Measurements from ENCODE around the gene GUCY1A2.
A peak's percentile ranks its signal among the peaks of the same experiment; 100 is the strongest.

Gene GUCY1A2

DNA sequence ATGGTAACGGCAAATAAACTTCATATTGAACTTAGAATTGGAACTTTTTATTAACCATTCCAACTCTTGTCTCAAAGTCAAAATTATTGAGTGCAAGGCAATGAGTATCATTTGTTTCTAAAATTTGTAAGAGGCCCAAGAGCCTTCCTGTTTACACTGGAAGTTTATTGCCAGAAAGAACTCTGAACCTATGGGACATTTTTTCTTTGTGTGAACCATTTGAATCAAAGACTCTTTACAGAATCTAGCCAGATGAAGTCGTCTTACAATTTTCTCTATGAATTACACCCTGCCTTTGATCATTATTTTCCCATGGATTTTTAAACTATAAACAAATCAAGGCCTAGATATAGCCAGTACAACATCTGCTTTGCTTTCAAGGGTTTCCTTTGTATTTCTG is 2.3 kb upstream of the GUCY1A2 start:
- H3K27me3 ChIP-seq (ENCODE audit: control insufficient read depth, insufficient read depth, low read length): peaks cover 23% of the 10 kb centered on the region

DNA sequence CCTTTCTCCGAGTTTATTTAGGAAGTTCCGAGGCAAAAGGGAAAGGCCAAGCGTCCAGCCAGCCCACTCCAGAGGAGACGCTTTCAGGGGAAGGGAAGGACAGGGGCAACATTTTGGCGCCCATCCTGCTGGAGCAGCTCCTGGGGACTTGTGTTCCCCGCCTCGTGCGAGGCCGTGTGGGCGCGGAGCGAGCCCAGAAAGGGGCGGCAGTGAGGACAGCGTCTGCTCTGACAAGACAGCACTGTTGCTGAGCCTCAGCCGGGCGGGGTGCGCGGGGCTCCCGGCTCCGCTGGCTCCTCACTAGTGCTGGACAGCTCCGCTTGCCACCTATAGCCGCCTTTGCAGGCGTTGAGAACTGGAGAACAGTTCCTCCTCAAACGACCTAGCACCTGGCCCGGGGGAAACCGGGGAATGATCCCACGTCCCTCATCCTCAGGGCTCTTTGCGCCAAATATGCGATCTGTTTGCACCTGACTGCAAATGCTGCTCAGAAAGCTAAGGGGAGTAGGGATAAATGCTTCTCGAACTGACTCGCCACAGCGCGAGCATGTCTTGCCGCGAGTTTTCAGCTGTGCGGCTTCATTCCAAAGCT is 722 bp upstream of the GUCY1A2 start:
- no peak overlapping the region for H3K27ac ChIP-seq (ENCODE audit: low read depth, low read length)
- peak overlapping the region; percentile 58 for H3K4me3 ChIP-seq (ENCODE audit: low read depth, low read length)
- no peak overlapping the region for H3K9ac ChIP-seq (ENCODE audit: low read depth, low read length)
- no peaks in the 10 kb centered on the region for H3K9me3 ChIP-seq (ENCODE audit: control insufficient read depth, insufficient read depth, low read length)
- H3K36me3 ChIP-seq (ENCODE audit: control insufficient read depth, insufficient read depth, low read length): no peaks in the 10 kb centered on the region
- peaks cover 4% of the 10 kb centered on the region; the same call in 1 of the 2 replicates for H3K4me1 ChIP-seq (ENCODE audit: control insufficient read depth, insufficient read depth, low read length)
- H3K27me3 ChIP-seq (ENCODE audit: control insufficient read depth, insufficient read depth, low read length): peaks cover 23% of the 10 kb centered on the region

More for the DNA sequence above, 2.3 kb upstream of the GUCY1A2 start:
- Histone ChIP-seq H3K27ac (ENCODE audit: low read depth, low read length) (no peak overlapping the region), H3K9ac (ENCODE audit: low read depth, low read length) (no peak overlapping the region), H3K36me3 (ENCODE audit: control insufficient read depth, insufficient read depth, low read length) (no peaks in the 10 kb centered on the region), H3K4me3 (ENCODE audit: low read depth, low read length) (no peak overlapping the region), H3K4me1 (ENCODE audit: control insufficient read depth, insufficient read depth, low read length) (peaks cover 4% of the 10 kb centered on the region; the same call in 1 of the 2 replicates), H3K9me3 (ENCODE audit: control insufficient read depth, insufficient read depth, low read length) (no peaks in the 10 kb centered on the region)

DNA sequence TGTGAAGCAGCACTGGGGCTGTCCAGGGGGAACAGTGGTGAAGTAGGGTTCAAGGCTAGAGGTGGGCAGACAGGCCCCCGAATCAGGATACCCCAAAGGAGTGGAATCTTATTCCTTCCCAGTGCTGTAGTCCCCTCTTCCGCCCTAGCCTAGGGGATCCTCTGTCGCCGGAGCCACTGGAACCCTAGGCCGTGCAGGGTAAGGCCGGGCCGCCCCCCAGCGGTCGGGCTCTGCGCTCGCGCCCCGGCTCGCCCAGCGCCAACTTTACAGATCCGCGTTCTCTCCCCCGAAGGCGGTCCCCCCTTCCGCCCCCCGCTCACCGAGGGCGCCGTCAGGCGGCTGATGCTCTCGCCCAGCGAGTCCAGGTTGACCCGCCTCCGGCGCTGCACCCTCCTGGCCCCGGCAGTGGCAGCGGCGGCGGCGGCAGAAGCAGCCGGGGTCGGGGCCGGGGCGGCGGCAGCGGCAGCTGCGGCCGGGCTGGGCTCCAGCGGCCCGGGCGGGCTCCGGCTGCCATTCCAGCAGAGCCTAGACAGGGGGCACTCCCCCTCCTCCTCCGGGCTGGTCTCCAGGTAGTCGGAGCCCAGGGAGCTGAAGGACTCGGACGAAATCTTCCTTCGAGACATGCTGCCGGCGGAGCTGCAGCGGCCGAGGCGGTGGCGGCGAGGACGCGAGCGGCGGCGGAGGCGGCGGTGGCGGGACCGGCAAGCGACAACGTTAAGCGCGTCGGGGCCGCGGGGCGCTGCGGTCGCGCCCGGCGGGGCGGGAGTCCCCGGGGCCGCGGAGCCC is 650 bp downstream of the GUCY1A2 start:
- H3K4me3 ChIP-seq (ENCODE audit: low read depth, low read length): peak overlapping the region; percentile 58
- no peaks in the 10 kb centered on the region for H3K9me3 ChIP-seq (ENCODE audit: control insufficient read depth, insufficient read depth, low read length)
- H3K27ac ChIP-seq (ENCODE audit: low read depth, low read length): no peak overlapping the region
- H3K36me3 ChIP-seq (ENCODE audit: control insufficient read depth, insufficient read depth, low read length): no peaks in the 10 kb centered on the region
- H3K27me3 ChIP-seq (ENCODE audit: control insufficient read depth, insufficient read depth, low read length): peaks cover 23% of the 10 kb centered on the region
- H3K9ac ChIP-seq (ENCODE audit: low read depth, low read length): peak overlapping the region; percentile 24; the same call in 1 of the 2 replicates
- H3K4me1 ChIP-seq (ENCODE audit: control insufficient read depth, insufficient read depth, low read length): peaks cover 4% of the 10 kb centered on the region; the same call in 1 of the 2 replicates

DNA sequence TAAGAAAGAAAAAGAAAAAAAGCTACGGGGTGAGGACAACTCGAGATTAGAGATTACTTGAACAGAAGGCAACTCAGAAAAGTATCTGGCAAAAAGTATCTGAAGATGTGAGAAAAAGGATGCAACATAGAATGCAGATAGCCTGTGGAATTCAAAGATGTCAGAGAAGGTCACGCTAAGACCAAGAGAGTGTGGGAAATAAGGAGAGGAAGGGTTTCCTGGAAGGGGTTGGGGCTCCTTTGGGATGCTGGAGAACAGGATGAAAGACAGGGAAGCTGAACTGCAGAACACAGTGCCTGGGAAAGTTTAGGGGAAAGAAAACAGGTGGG is 1.2 kb downstream of the GUCY1A2 start:
- no peaks in the 10 kb centered on the region for H3K9me3 ChIP-seq (ENCODE audit: control insufficient read depth, insufficient read depth, low read length)
- peaks cover 23% of the 10 kb centered on the region for H3K27me3 ChIP-seq (ENCODE audit: control insufficient read depth, insufficient read depth, low read length)
- no peak overlapping the region for H3K9ac ChIP-seq (ENCODE audit: low read depth, low read length)
- H3K27ac ChIP-seq (ENCODE audit: low read depth, low read length): no peak overlapping the region
- peak overlapping the region; percentile 58 for H3K4me3 ChIP-seq (ENCODE audit: low read depth, low read length)
- peaks cover 4% of the 10 kb centered on the region; the same call in 1 of the 2 replicates for H3K4me1 ChIP-seq (ENCODE audit: control insufficient read depth, insufficient read depth, low read length)
- no peaks in the 10 kb centered on the region for H3K36me3 ChIP-seq (ENCODE audit: control insufficient read depth, insufficient read depth, low read length)

DNA sequence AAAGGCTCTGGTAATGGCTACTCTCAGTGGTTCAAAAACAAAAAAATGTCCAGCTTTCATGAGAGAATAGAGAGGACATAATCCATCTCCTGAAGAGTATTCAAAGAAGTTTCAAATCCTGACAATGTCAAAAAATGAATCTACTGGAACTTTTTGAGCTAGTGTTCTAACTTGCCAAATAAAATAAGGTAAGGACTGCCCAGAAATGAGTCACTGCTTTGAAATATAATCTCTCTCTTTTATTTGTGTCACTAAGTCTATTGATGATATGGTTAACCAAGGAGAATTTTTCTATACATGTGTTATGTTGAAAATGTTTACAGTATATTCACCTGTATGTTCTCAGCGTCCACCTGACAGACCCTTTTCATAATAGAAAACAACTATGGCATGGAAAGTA is 3.4 kb downstream of the GUCY1A2 start:
- Histone ChIP-seq H3K27ac (ENCODE audit: low read depth, low read length) (no peak overlapping the region), H3K4me3 (ENCODE audit: low read depth, low read length) (no peak overlapping the region), H3K4me1 (ENCODE audit: control insufficient read depth, insufficient read depth, low read length) (peaks cover 4% of the 10 kb centered on the region; the same call in 1 of the 2 replicates)

DNA sequence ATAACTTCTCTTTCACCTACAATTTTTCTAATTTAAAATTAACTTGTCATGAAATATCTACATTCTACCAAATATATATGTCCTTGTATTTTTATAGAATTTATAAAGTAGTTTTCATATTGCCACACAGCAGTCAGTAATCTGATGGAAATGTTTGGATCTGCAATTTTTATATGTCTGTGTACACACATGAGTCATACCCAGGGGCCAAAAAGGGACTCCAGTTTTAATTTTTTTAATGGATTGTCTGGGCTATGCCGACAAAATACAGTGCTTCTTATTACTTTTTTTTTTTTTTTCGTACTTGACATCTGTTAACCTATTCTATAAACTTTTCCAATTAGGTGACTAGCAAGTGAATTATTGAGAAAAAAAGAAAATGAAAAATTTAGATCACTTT is 6.3 kb downstream of the GUCY1A2 start:
- H3K27me3 ChIP-seq (ENCODE audit: control insufficient read depth, insufficient read depth, low read length): no peaks in the 10 kb centered on the region; the same call in 1 of the 2 replicates
- H3K4me1 ChIP-seq (ENCODE audit: control insufficient read depth, insufficient read depth, low read length): 0 out of 2 replicates have a peak, but pooled peaks cover 6% of the 10 kb centered on the region
- no peaks in the 10 kb centered on the region for H3K9me3 ChIP-seq (ENCODE audit: control insufficient read depth, insufficient read depth, low read length)
- H3K36me3 ChIP-seq (ENCODE audit: control insufficient read depth, insufficient read depth, low read length): no peaks in the 10 kb centered on the region
- no peak overlapping the region for H3K27ac ChIP-seq (ENCODE audit: low read depth, low read length)
- H3K4me3 ChIP-seq (ENCODE audit: low read depth, low read length): no peak overlapping the region
- no peak overlapping the region for H3K9ac ChIP-seq (ENCODE audit: low read depth, low read length)

More for the DNA sequence above, 3.4 kb downstream of the GUCY1A2 start:
- Histone ChIP-seq H3K36me3 (ENCODE audit: control insufficient read depth, insufficient read depth, low read length) (no peaks in the 10 kb centered on the region), H3K27me3 (ENCODE audit: control insufficient read depth, insufficient read depth, low read length) (peaks cover 15% of the 10 kb centered on the region), H3K9me3 (ENCODE audit: control insufficient read depth, insufficient read depth, low read length) (no peaks in the 10 kb centered on the region), H3K9ac (ENCODE audit: low read depth, low read length) (no peak overlapping the region)

DNA sequence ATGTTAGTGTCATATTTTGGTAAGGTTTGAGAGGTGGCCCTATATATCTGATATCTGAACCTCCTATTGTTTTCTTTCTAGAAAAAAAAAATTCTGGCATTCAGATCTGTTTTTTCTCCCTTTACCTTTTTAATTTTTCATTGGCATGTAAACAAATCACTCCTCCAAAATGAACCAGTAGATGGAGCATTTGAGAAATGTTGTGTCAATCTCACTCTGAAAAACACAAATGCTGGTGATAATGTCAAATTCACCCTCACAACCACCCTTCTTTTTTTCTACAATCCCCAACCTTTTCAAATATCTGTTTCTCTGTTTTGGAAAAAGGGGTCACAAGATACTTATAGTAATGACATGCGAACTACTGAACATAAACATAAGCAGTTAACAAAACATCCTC is 9.1 kb downstream of the GUCY1A2 start:
- no peak overlapping the region for H3K4me3 ChIP-seq (ENCODE audit: low read depth, low read length)
- H3K27me3 ChIP-seq (ENCODE audit: control insufficient read depth, insufficient read depth, low read length): no peaks in the 10 kb centered on the region
- no peak overlapping the region for H3K27ac ChIP-seq (ENCODE audit: low read depth, low read length)
- no peak overlapping the region for H3K9ac ChIP-seq (ENCODE audit: low read depth, low read length)
- H3K9me3 ChIP-seq (ENCODE audit: control insufficient read depth, insufficient read depth, low read length): no peaks in the 10 kb centered on the region
- no peaks in the 10 kb centered on the region for H3K36me3 ChIP-seq (ENCODE audit: control insufficient read depth, insufficient read depth, low read length)
- H3K4me1 ChIP-seq (ENCODE audit: control insufficient read depth, insufficient read depth, low read length): 0 out of 2 replicates have a peak, but pooled peaks cover 6% of the 10 kb centered on the region

DNA sequence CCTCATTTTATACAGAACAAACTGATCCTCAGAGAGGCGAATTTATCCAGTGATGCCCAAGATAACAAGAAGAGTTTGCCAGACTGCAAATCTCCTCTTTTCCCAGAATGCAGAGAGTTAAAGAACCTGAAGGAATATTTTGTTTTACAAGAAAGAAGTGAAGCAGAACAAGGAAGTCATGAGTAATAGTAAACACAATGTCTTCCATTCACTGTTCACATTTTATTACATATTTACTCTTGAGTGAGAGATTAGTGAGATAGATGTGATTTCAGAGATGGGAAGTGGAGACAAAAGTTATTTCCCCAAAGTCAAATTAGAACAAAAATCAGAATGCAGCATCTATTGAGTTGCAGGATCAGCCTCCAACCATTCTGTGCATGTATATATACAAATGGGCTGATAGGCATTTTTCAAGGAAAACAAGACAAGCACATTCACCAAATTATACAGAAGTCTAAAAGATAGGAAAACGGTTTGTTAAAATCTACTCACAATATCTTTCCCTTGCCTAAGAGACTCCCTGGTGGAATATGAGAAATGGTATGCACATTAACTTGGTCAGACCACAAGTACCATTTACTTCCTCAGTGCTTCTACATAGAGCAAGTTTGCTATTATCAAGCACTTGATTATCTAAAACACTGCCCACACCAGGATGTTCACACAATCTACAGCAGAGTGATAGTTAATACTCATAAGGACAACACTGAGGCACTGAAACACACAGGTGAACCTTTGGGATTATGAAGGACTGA is 12.0 kb downstream of the GUCY1A2 start:
- Histone ChIP-seq H3K9ac (ENCODE audit: low read depth, low read length) (no peak overlapping the region), H3K27me3 (ENCODE audit: control insufficient read depth, insufficient read depth, low read length) (no peaks in the 10 kb centered on the region), H3K4me1 (ENCODE audit: control insufficient read depth, insufficient read depth, low read length) (0 out of 2 replicates have a peak, but pooled peaks cover 6% of the 10 kb centered on the region), H3K4me3 (ENCODE audit: low read depth, low read length) (no peak overlapping the region), H3K9me3 (ENCODE audit: control insufficient read depth, insufficient read depth, low read length) (no peaks in the 10 kb centered on the region), H3K27ac (ENCODE audit: low read depth, low read length) (no peak overlapping the region), H3K36me3 (ENCODE audit: control insufficient read depth, insufficient read depth, low read length) (no peaks in the 10 kb centered on the region)

DNA sequence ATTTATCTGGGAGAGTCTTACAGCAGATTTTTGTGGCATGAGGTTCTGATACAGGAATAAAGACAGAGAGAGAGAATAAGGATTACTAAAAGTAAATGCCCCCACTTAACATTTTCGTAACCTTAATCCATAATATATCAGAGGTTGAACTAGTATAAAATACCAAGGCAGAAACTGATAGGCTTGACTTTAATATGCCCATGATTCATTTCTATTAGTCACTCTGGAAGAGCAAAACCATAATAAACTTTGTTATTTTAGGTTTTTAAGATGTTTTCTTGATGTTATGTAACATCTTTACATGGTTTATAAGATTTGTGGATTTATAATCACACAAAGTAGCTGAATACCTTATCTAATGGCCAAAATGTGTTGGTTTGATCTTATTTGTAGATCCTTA is 19.1 kb downstream of the GUCY1A2 start:
- H3K27me3 ChIP-seq (ENCODE audit: control insufficient read depth, insufficient read depth, low read length): no peaks in the 10 kb centered on the region
- H3K27ac ChIP-seq (ENCODE audit: low read depth, low read length): no peak overlapping the region
- H3K4me3 ChIP-seq (ENCODE audit: low read depth, low read length): no peak overlapping the region
- H3K4me1 ChIP-seq (ENCODE audit: control insufficient read depth, insufficient read depth, low read length): peaks cover 8% of the 10 kb centered on the region; the same call in 1 of the 2 replicates
- no peaks in the 10 kb centered on the region for H3K9me3 ChIP-seq (ENCODE audit: control insufficient read depth, insufficient read depth, low read length)
- no peak overlapping the region for H3K9ac ChIP-seq (ENCODE audit: low read depth, low read length)
- no peaks in the 10 kb centered on the region for H3K36me3 ChIP-seq (ENCODE audit: control insufficient read depth, insufficient read depth, low read length)

DNA sequence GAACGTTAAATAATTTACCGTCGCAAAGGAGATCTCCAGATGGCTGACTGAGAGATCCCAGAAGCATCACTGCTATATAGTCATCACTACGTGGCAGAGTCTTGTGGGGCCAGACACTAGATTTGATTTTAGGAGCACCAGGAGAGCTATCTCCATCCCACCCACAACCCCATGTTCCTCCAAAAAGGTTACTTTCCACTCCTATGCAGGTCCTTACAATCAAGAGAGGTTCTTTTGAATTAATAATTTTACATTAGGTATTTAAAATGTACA is 19.4 kb downstream of the GUCY1A2 start:
- Histone ChIP-seq H3K9me3 (ENCODE audit: control insufficient read depth, insufficient read depth, low read length) (no peaks in the 10 kb centered on the region), H3K36me3 (ENCODE audit: control insufficient read depth, insufficient read depth, low read length) (no peaks in the 10 kb centered on the region), H3K9ac (ENCODE audit: low read depth, low read length) (no peak overlapping the region), H3K27ac (ENCODE audit: low read depth, low read length) (no peak overlapping the region), H3K4me1 (ENCODE audit: control insufficient read depth, insufficient read depth, low read length) (peaks cover 8% of the 10 kb centered on the region; the same call in 1 of the 2 replicates), H3K4me3 (ENCODE audit: low read depth, low read length) (no peak overlapping the region), H3K27me3 (ENCODE audit: control insufficient read depth, insufficient read depth, low read length) (no peaks in the 10 kb centered on the region)

Data from HUES48 (cell line).